Retinal pigment epithelial cell (primary cell): Measurements from ENCODE around the gene OR4C13.
"Not testable (repeated sequence)": the region's sequence is repeated elsewhere in the genome, so short reads cannot be mapped to it uniquely, and the experiment has no call there.

Experiments used
- DNase-seq: peaks from one replicate; pipeline ENCODE4 v3.0.0-alpha.2; 2010; ENCODE audit warnings: low read depth
- H3K4me3 ChIP-seq: 2 replicates; pipeline ENCODE4 v1.5.1; 2011; ENCODE audit warnings: mild to moderate bottlenecking, low read length, control low read depth, moderate library complexity
- CTCF ChIP-seq: conservative IDR thresholded peaks from 2 replicates; pipeline ENCODE4 v1.5.1; 2011; ENCODE audit warnings: low read depth, low read length, control low read depth, inconsistent platforms

OR4C13 gene

GRCh38 chr11:49952091-49952490 lies at the start of gene OR4C13:
OR4C13 (plus strand) TSS chr11:49952391; CDS start chr11:49952423, 32 bp downstream.
- DNase-seq, result no peak
- TF ChIP-seq CTCF, result no peak
- no peak within 1 kb of the TSS for H3K4me3 ChIP-seq

GRCh38 chr11:49911516-49911915 lies 40.7 kb upstream of the OR4C13 start:
- DNase-seq, H3K4me3 ChIP-seq: not testable (repeated sequence)

DNA sequence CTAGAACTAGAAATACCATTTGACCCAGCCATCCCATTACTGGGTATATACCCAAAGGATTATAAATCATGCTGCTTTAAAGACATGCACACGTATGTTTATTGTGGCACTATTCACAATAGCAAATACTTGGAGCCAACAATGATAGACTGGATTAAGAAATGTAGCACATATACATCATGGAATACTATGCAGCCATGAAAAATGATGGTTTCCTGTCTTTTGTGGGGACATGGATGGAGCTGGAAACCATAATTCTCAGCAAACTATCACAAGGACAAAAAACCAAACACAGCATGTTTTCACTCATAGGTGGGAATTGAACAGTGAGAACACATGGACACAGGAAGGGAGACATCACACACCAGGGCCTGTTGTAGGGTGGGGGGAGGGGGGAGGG lies 3.5 kb upstream of the OR4C13 start:
- not testable (repeated sequence) for H3K4me3 ChIP-seq, DNase-seq

DNA sequence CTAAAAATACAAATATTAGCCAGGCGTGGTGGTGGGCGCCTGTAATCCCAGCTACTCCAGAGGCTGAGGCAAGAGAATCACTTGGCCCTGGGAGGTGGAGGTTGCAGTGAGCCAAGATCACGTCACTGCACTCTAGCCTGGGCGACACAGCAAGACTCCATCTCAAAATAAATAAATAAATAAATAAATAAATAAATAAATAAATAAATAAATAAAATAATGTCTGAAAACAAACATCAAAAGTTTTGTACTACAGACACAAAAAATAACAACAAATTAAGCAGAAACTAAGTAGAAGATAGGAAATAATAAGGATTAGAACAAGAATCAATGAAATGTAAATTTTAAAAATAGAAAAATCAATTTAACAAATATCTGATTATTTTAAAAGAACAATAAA lies 21.2 kb downstream of the OR4C13 start:
- DNase-seq, H3K4me3 ChIP-seq: not testable (repeated sequence)

- not testable (repeated sequence) for DNase-seq, H3K4me3 ChIP-seq
These were observed 30.2 kb downstream of the OR4C13 start, which contains the start of gene OR4C12 for GRCh38 chr11:49982435-49982834. OR4C12 (minus strand) TSS chr11:49982535; CDS start chr11:49982501, 34 bp downstream.

GRCh38 chr11:49995565-49995964 lies 43.4 kb downstream of the OR4C13 start:
- DNase-seq, result no peak
- peak; percentile 24 for TF ChIP-seq CTCF
- H3K4me3 ChIP-seq, result no peak overlapping the region
